K562 (cell line): Measurements from ENCODE around the gene SLC4A5. TPM values are rescaled to one million over a fixed set of nuclear protein-coding genes. Genes with fewer than 3 reads are reported as not detected.

Source experiments
- ATF6 ChIP-seq: sonication (generic); formaldehyde crosslinking; IDR thresholded peaks from 2 replicates; pipeline ENCODE4 v1.4.0; 2020; ENCODE audit warnings: mild to moderate bottlenecking, missing genetic modification reagents
- CREB3 ChIP-seq: fragments of 450-650 bp; conservative IDR thresholded peaks from 2 replicates; pipeline ENCODE4 v1.6.1; 2016; ENCODE audit warnings: missing genetic modification characterization, low read depth, mild to moderate bottlenecking, missing compliant biosample characterization, moderate library complexity
- HDAC1 ChIP-seq, 2 experiments: fragments of 450-650 bp; IDR thresholded peaks; 2 replicates each; pipeline ENCODE4 v1.6.1; 2016 to 2017; ENCODE audit warnings: inconsistent platforms in 1 of 2, mild to moderate bottlenecking in 1 of 2, moderate library complexity in 1 of 2
- ILF3 ChIP-seq: fragments of 450-650 bp; IDR thresholded peaks from 2 replicates; pipeline ENCODE4 v1.6.1; 2018; ENCODE audit warnings: antibody characterized with exemption, mild to moderate bottlenecking, moderate library complexity, borderline replicate concordance
- JUNB ChIP-seq: fragments of 450-650 bp; formaldehyde crosslinking; conservative IDR thresholded peaks from 2 replicates; pipeline ENCODE4 v1.4.0; 2020; ENCODE audit warnings: mild to moderate bottlenecking
- PCBP1 ChIP-seq: fragments of 200-400 bp; formaldehyde crosslinking; IDR thresholded peaks from 2 replicates; pipeline ENCODE4 v1.6.1; 2018; ENCODE audit warnings: mild to moderate bottlenecking, low read depth, low read length; ENCODE audit not compliant: poor library complexity, severe bottlenecking
- PRDM10 ChIP-seq: fragments of 450-650 bp; IDR thresholded peaks from 2 replicates; pipeline ENCODE4 v1.6.1; 2018; ENCODE audit not compliant: partially characterized antibody
- PURB ChIP-seq: sonication (generic); formaldehyde crosslinking; IDR thresholded peaks from 2 replicates; pipeline ENCODE4 v1.9.0; 2021; ENCODE audit warnings: low read depth, mild to moderate bottlenecking, missing genetic modification reagents
- RCOR1 ChIP-seq, 2 experiments: IDR thresholded peaks; 2 replicates each; pipeline ENCODE4 v1.6.1; 2012; ENCODE audit warnings: low read depth in 2 of 2, low read length in 2 of 2, borderline replicate concordance in 1 of 2, improper control_type of control experiment in 1 of 2
- SAFB ChIP-seq: fragments of 200-400 bp; formaldehyde crosslinking; IDR thresholded peaks from 2 replicates; pipeline ENCODE4 v1.6.1; 2017; ENCODE audit warnings: low read depth, low read length, borderline replicate concordance
- SMARCC2 ChIP-seq: fragments of 450-650 bp; IDR thresholded peaks from 2 replicates; pipeline ENCODE4 v1.6.1; 2017; ENCODE audit warnings: antibody characterized with exemption, moderate library complexity, mild to moderate bottlenecking, low read depth
- SPI1 ChIP-seq: IDR thresholded peaks from 2 replicates; pipeline ENCODE4 v1.6.1; 2011; ENCODE audit warnings: low read depth, low read length, control low read depth, borderline replicate concordance
- THAP7 ChIP-seq: fragments of 250-450 bp; sonication (Bioruptor Pico); IDR thresholded peaks from 2 replicates; pipeline ENCODE4 v1.5.0; 2021
- UBTF ChIP-seq, 2 experiments: IDR thresholded peaks; 2 replicates each; pipeline ENCODE4 v1.6.1; 2012; ENCODE audit warnings: improper control_type of control experiment in 2 of 2, low read depth in 2 of 2, low read length in 2 of 2, borderline replicate concordance in 1 of 2
- ZNF274 ChIP-seq: IDR thresholded peaks from 2 replicates; pipeline ENCODE4 v1.6.1; 2011; ENCODE audit warnings: low read depth, mild to moderate bottlenecking, low read length, moderate library complexity, borderline replicate concordance
- polyA plus RNA-seq, 8 experiments: library from polyadenylated mRNA; depleted of rRNA in 4 of 8; stranded (reverse) in 5 of 8; unstranded in 3 of 8; fragments of >200 nt; fragmentation: Nextera tagmentation in 2 of 8; fragmentation: Illumina TruSeq in 1 of 8; extraction: Ambion mirVana in 2 of 8; extraction: Trizol in 1 of 8; gene quantifications; 2 replicates each; pipeline versions ENCODE4 v1.2.1 to v1.2.3, GENCODE V29; 2011 to 2014; ENCODE audit warnings: inconsistent platforms in 1 of 8, missing spikeins in 1 of 8
- total RNA-seq, 7 experiments: library from RNA; depleted of rRNA in 6 of 7; stranded (reverse); fragments of >200 nt in 6 of 7; fragmentation: Illumina TruSeq in 2 of 7; extraction: Trizol in 2 of 7; gene quantifications; 2 replicates each; pipeline versions ENCODE4 v1.2.1 to v1.2.3, GENCODE V29; 2011 to 2021; ENCODE audit warnings: low replicate concordance in 1 of 7

SLC4A5 gene
- total and polyA plus RNA-seq, 9 of the 15 experiments (the other 6 are each of a cell fraction or from before 2014, with no cell fraction given), result 0.03 to 0.77 (median 0.14) TPM; not detected in 1

GRCh38 chr2:74313497-74313896 lies 29.7 kb downstream of the SLC4A5 start (continued):
- no peak for TF ChIP-seq SAFB
- 0 out of 2 replicates have a peak, but pooled peaks have one; percentile 41 for TF ChIP-seq CREB3 (tag)
- TF ChIP-seq SPI1, result peak; percentile 80
- TF ChIP-seq PURB (CRISPR knock-in tag), result no peak
- TF ChIP-seq PRDM10, result peak; percentile 95
- TF ChIP-seq ILF3, result no peak
- TF ChIP-seq HDAC1 (IDR thresholded peaks at IDR 0.05), result no peak
- TF ChIP-seq THAP7, result no peak
- TF ChIP-seq PCBP1, result no peak
- TF ChIP-seq ZNF274, result no peak
- TF ChIP-seq SMARCC2, result peak; percentile 37; the same call in 1 of the 2 replicates
- TF ChIP-seq UBTF (IDR thresholded peaks at IDR 0.05; ENCODE audit: borderline replicate concordance in 1 of 2, low read depth in 2 of 2, low read length in 2 of 2), result no peak
- TF ChIP-seq RCOR1 (IDR thresholded peaks at IDR 0.05; ENCODE audit: borderline replicate concordance in 1 of 2, low read depth in 2 of 2, low read length in 2 of 2), result peak in 1 of 2 experiments; percentile 50; a peak in 2 of 4 replicates
- TF ChIP-seq JUNB (CRISPR knock-in tag), result no peak
- TF ChIP-seq ATF6 (CRISPR knock-in tag), result no peak
